Neural crest cell (in vitro differentiated cells): ENCODE measurements around the gene XKRX. TPM values are rescaled to one million over a fixed set of nuclear protein-coding genes. Genes with fewer than 3 reads are reported as not detected.

ENCODE experiments used
- DNase-seq: peaks from one replicate; pipeline ENCODE4 v3.0.0; 2021; ENCODE audit warnings: low read depth, mixed read lengths, low spot score
- H3K27ac Mint-ChIP-seq: one replicate; pipeline ENCODE4 v1.8.0; 2021; ENCODE audit warnings: mild to moderate bottlenecking, mixed read lengths; ENCODE audit not compliant: unreplicated experiment
- H3K27me3 Mint-ChIP-seq: 2 replicates; pipeline ENCODE4 v1.8.0; 2021; ENCODE audit warnings: low read depth, mild to moderate bottlenecking, mixed read lengths
- H3K36me3 Mint-ChIP-seq: 2 replicates; pipeline ENCODE4 v1.8.0; 2021; ENCODE audit warnings: low read depth, mild to moderate bottlenecking, mixed read lengths
- H3K4me1 Mint-ChIP-seq: 2 replicates; pipeline ENCODE4 v1.8.0; 2021; ENCODE audit warnings: mixed read lengths
- H3K4me3 Mint-ChIP-seq: one replicate; pipeline ENCODE4 v1.8.0; 2021; ENCODE audit warnings: mild to moderate bottlenecking, mixed read lengths
- H3K9me3 Mint-ChIP-seq: 2 replicates; pipeline ENCODE4 v1.8.0; 2021; ENCODE audit warnings: mixed read lengths
- CTCF ChIP-seq: fragments of 200-600 bp; sonication (generic); conservative IDR thresholded peaks from 2 replicates; pipeline ENCODE4 v1.5.0; 2021; ENCODE audit warnings: antibody characterized with exemption, mild to moderate bottlenecking
- total RNA-seq: library from RNA; stranded (reverse); gene quantifications from 2 replicates; pipeline ENCODE4 v1.2.1, GENCODE V29; 2021

Gene XKRX
- total RNA-seq, 1 donor from 2014 or later, result 0.51 TPM

DNA sequence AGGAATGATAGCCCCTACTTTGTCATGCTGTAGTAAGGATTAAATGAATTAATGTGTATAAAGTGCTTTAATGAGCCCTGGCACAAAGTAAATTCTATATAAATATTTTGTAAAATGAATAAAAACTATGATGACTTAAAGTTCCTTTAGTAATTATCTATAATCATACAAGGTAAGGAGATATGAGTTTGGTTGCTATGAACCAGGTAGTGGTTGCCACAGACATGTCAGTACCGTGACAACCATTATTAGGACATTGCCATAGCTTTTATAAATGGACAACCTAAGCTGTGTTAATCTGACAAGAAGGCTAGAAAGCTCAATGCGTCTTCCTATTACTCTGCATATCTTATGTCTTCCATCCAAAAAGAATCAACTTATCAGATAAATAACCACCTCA is 40.7 kb upstream of the XKRX start, which contains the start of gene ARL13A:
Gene ARL13A (plus strand): TSS at position 301 of the 400 bp plus-strand sequence. CDS start 3,982 bp downstream, outside the sequence.
- DNase-seq, result no peak
- Mint-ChIP-seq H3K9me3 (peaks cover 6% of the 10 kb centered on the region), H3K27ac (no peak within 1 kb of the TSS), H3K36me3 (peaks cover 5% of the 10 kb centered on the region), H3K27me3 (no peaks in the 10 kb centered on the region), H3K4me1 (peaks cover 3% of the 10 kb centered on the region), H3K4me3 (no peak within 1 kb of the TSS)
- no peak for TF ChIP-seq CTCF

GRCh38 chrX:100964362-100964761 is 35.6 kb upstream of the XKRX start:
- peaks cover 8% of the 10 kb centered on the region for H3K9me3 Mint-ChIP-seq
- H3K27ac Mint-ChIP-seq, result no peak overlapping the region
- TF ChIP-seq CTCF, result no peak

GRCh38 chrX:100962811-100963210 is 34.1 kb upstream of the XKRX start:
- H3K4me3 Mint-ChIP-seq, result no peak overlapping the region
- TF ChIP-seq CTCF, result no peak
- H3K27ac Mint-ChIP-seq, result no peak overlapping the region
- no peak for DNase-seq
- H3K36me3 Mint-ChIP-seq, result no peaks in the 10 kb centered on the region
- H3K9me3 Mint-ChIP-seq, result peaks cover 8% of the 10 kb centered on the region
- peaks cover 11% of the 10 kb centered on the region for H3K4me1 Mint-ChIP-seq
- no peaks in the 10 kb centered on the region for H3K27me3 Mint-ChIP-seq

More at GRCh38 chrX:100964362-100964761, 35.6 kb upstream of the XKRX start:
- no peak for DNase-seq
- no peaks in the 10 kb centered on the region for H3K36me3 Mint-ChIP-seq
- H3K4me3 Mint-ChIP-seq, result no peak overlapping the region
- no peaks in the 10 kb centered on the region for H3K27me3 Mint-ChIP-seq
- H3K4me1 Mint-ChIP-seq, result peaks cover 11% of the 10 kb centered on the region

DNA sequence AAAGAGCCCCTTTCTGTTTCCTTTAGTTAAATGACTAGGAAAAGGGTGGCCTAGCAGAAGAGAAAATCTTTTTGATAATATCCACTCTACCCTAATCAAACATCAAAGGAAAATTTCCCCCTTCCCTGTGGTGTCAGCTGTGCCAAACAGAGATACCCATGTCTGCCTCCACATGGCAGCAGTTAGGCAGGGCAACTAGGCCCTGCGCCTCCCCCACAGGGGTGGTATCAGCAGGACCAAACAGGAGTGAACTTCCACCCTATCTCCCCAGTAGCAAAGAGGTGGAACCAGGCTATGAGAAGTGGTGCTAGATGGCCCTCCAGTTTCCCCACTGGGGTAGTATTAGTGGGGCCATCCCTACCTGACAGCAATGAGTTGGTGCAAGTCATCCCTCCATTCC is 19.8 kb upstream of the XKRX start:
- TF ChIP-seq CTCF, result no peak
- Mint-ChIP-seq H3K9me3 (peaks cover 5% of the 10 kb centered on the region), H3K27me3 (no peaks in the 10 kb centered on the region), H3K36me3 (no peaks in the 10 kb centered on the region), H3K27ac (no peak overlapping the region), H3K4me3 (no peak overlapping the region), H3K4me1 (peaks cover 5% of the 10 kb centered on the region)
- no peak for DNase-seq

GRCh38 chrX:100946299-100946927 is 17.7 kb upstream of the XKRX start:
- TF ChIP-seq CTCF, result no peak
- no peaks in the 10 kb centered on the region for H3K36me3 Mint-ChIP-seq

More at GRCh38 chrX:100946299-100946927, 17.7 kb upstream of the XKRX start:
- no peak overlapping the region for H3K27ac Mint-ChIP-seq
- H3K4me1 Mint-ChIP-seq, result peaks cover 5% of the 10 kb centered on the region
- H3K27me3 Mint-ChIP-seq, result no peaks in the 10 kb centered on the region
- no peak for DNase-seq
- H3K4me3 Mint-ChIP-seq, result no peak overlapping the region
- H3K9me3 Mint-ChIP-seq, result peaks cover 5% of the 10 kb centered on the region
